ES-I3 (cell line): ENCODE results near the gene NR0B1.

Experiments
- H3K36me3 ChIP-seq: 2 replicates; pipeline ENCODE4 v1.6.1; 2013; ENCODE audit warnings: mild to moderate bottlenecking, low read length, control low read depth, moderate library complexity; ENCODE audit not compliant: insufficient read depth
- H3K4me1 ChIP-seq: 2 replicates; pipeline ENCODE4 v1.6.1; 2013; ENCODE audit warnings: mild to moderate bottlenecking, control low read depth, low read length; ENCODE audit not compliant: insufficient read depth
- H3K9ac ChIP-seq: 2 replicates; pipeline ENCODE4 v1.6.1; 2013; ENCODE audit warnings: low read depth, mild to moderate bottlenecking, low read length, moderate library complexity
- H3K9me3 ChIP-seq: 2 replicates; pipeline ENCODE4 v1.6.1; 2013; ENCODE audit warnings: mild to moderate bottlenecking, low read length, moderate library complexity; ENCODE audit not compliant: control insufficient read depth, insufficient read depth

The NR0B1 gene, protein sequence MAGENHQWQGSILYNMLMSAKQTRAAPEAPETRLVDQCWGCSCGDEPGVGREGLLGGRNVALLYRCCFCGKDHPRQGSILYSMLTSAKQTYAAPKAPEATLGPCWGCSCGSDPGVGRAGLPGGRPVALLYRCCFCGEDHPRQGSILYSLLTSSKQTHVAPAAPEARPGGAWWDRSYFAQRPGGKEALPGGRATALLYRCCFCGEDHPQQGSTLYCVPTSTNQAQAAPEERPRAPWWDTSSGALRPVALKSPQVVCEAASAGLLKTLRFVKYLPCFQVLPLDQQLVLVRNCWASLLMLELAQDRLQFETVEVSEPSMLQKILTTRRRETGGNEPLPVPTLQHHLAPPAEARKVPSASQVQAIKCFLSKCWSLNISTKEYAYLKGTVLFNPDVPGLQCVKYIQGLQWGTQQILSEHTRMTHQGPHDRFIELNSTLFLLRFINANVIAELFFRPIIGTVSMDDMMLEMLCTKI

DNA sequence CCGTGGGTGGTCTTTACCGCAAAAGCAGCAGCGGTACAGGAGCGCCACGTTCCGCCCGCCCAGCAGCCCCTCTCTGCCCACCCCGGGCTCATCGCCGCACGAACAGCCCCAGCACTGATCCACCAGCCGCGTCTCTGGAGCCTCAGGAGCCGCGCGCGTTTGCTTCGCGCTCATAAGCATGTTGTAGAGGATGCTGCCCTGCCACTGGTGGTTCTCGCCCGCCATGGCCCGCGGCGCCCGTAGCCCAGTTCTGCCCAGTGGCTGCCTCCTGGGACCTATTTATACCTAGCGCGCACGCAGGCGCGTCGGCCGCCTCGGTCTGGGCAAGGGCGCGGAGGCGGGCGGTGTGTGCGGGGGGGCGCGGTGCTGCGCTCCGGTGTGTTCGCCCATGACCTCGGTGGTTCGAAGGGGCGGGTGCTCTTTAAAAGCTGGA is at the start of gene NR0B1:
TSS of gene NR0B1 (minus strand) at position 252 of the 433 bp plus-strand sequence. CDS start at position 225, 27 bp downstream.
- peak within 1 kb of the TSS; percentile 65 for H3K9ac ChIP-seq
- H3K4me1 ChIP-seq = no peaks in the 10 kb centered on the region; the same call in 1 of the 2 replicates
- H3K9me3 ChIP-seq = no peaks in the 10 kb centered on the region
- H3K36me3 ChIP-seq = no peaks in the 10 kb centered on the region

DNA sequence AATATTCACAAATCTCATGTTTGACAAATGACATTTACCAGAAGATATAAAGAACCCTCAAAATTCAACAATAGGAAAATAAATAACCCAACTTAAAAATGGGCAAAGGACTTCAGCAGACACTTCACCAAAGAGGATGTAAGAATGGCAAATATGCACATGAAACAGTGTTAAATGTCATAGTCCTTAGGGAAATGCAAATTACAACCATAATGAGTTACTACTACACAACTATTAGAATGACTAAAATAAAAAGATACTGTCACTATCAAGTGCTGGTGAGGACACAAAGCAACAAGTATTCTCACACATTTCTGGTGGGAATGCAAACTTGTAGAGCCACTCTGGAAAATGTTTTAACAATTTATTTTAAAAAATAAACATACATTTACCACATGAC is 40.8 kb upstream of the NR0B1 start:
- peaks cover 2% of the 10 kb centered on the region for H3K9me3 ChIP-seq

DNA sequence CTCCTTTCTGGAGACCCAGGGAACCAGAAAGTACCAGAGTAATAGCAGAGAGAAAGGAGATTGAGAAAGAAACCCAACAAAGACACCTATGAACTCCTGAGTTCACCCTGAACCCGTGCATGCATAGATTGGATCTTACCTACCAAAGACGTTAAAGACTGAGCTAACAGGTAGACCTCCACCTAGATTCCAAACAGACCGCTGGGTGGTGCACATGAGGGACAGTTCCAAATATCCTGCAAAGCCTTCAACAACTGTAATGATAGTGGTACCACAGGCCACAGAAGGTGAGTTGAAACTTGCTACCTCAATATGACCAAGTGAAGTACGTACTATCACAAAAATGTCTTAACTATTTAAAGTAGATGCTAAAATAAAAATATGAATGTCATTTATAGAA is 34.0 kb upstream of the NR0B1 start:
- Histone ChIP-seq H3K4me1 (no peaks in the 10 kb centered on the region), H3K36me3 (no peaks in the 10 kb centered on the region), H3K9me3 (no peaks in the 10 kb centered on the region), H3K9ac (no peak overlapping the region)

More for the DNA sequence above, 40.8 kb upstream of the NR0B1 start:
- Histone ChIP-seq H3K4me1 (no peaks in the 10 kb centered on the region), H3K9ac (no peak overlapping the region), H3K36me3 (no peaks in the 10 kb centered on the region)

DNA sequence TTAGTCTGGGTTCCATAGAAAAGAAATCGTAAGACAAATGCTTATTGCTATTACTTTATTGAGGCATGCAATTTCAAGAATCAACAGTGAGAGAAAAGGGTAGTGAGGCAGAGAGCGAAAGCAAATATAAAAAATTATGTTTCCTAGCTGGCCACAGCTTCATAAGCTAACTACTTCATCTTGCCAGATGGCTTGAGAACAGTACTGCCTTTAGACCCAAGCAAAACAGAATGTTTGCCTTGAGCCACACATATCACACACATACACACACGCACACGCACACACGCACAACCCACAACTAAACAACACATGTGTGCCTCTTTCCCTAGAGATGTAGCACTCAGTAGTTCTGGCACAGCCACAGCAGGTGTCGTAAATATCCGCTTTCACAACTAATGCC is 31.6 kb upstream of the NR0B1 start:
- Histone ChIP-seq H3K9ac (no peak overlapping the region), H3K9me3 (no peaks in the 10 kb centered on the region), H3K4me1 (no peaks in the 10 kb centered on the region), H3K36me3 (no peaks in the 10 kb centered on the region)

DNA sequence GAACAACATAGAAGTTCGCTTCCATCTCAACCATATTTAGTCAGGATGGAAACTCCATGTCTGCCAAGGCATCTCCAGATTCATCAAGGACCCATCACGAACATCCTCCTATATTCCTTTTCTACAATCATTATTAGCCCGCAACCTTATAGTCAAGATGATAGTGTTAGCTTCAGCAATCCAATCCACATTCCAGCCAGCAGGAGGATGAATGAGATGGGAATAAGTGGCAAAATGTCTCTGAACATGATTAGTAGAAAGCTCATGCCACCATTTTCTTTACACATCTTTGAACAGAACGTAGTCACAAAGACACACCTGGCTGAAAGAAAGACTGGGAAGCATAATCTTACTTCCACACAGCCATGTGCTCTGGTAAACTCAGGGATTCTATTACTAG is 18.6 kb upstream of the NR0B1 start:
- H3K36me3 ChIP-seq = no peaks in the 10 kb centered on the region
- H3K9me3 ChIP-seq = no peaks in the 10 kb centered on the region
- no peak overlapping the region for H3K9ac ChIP-seq
- H3K4me1 ChIP-seq = no peaks in the 10 kb centered on the region

DNA sequence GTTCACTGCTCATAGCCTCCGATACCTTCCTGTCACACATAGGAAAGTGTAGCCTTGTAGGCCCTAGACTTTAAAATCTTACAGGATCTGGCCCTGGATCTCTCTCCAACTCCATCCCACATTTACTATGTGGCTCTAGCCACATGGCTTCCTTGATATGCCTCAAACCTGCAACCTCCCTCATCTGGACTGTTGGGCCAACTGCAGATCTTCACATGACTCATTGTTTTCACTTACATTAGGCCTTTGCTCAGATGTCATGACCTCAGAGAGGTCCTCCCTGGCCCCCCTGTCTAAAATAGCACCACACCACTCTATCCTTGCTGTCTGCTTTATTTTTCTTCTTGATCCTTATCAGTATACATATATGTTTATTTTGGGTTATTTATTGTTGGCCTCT is 8.1 kb upstream of the NR0B1 start:
- H3K9me3 ChIP-seq = no peaks in the 10 kb centered on the region
- no peak overlapping the region for H3K9ac ChIP-seq
- H3K36me3 ChIP-seq = no peaks in the 10 kb centered on the region
- H3K4me1 ChIP-seq = no peaks in the 10 kb centered on the region

DNA sequence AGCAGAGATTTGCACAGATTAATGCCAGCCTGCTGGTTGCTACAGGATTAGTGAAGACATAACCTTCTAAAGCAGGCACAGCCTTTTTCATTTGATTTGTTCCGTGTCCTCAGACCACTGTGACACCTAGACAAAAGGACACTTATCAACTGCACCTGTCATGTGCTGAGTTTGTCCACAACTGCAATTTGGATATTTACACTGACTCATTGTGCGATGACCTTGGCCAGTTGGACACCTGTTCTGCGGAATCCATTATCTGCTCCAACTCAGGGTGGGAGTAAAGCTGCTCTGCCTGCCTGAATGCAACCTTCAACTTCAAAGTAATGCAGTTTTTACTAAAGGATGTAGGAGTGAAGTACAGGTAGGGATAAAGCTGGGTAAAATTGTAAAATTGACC is 4.1 kb upstream of the NR0B1 start:
- Histone ChIP-seq H3K9ac (no peak overlapping the region), H3K36me3 (no peaks in the 10 kb centered on the region), H3K4me1 (no peaks in the 10 kb centered on the region), H3K9me3 (no peaks in the 10 kb centered on the region)

DNA sequence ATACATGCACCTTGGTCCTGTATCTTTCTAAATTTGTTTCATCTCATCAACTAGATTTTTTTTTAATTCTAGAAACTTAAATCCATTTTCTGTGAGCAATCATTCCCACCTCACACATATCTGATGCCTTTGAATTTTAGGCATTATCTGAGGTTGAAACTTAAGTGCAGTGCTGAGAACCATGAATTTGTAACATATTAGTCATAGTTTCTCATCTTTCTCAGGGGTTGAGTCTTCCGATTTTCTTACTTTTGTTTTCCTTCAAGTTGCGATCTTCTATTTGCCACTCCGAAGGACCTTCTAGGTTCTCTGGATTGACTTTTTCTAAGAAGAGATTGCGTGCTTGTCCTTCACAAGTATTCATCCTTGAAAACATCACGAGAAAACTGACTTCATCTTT is 3.7 kb upstream of the NR0B1 start:
- Histone ChIP-seq H3K9ac (no peak overlapping the region), H3K4me1 (no peaks in the 10 kb centered on the region; the same call in 1 of the 2 replicates), H3K36me3 (no peaks in the 10 kb centered on the region), H3K9me3 (no peaks in the 10 kb centered on the region)

DNA sequence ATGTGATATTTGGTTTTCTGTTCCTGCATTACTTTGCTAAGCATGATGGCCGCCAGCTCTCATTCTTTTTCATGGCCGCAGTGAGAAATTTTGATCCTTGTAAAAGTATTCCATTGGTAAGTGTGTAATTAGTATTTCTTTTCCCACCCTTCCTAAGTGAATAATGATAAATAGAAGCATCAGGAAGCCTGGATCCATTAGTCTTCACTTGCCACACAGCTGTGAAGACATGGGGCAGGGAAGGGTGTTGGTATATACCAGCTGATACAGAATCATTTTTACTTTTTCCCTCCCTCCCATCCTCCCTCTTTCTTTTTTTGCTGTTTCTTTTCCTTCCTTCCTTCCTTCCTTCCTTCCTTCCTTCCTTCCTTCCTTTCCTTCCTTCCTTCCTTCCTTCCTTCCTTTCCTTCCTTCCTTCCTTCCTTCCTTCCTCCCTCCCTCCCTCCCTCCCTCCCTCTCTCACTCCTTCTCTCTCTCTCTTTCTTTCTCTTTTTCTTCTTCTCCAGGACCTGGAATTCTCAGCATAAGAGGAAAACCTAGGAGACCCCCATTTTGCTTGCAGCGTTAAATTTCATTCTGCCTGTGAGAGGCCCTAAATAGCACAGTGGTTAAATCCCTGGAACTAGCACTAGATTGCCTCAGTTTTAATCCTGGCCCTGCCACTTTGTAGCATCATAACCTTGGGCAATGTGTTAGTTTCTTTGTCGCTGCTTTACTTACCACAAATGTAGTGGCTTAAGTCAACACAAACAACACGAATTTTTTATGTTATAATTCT is 1.4 kb upstream of the NR0B1 start:
- Histone ChIP-seq H3K4me1 (no peaks in the 10 kb centered on the region; the same call in 1 of the 2 replicates), H3K9me3 (no peaks in the 10 kb centered on the region), H3K9ac (no peak overlapping the region), H3K36me3 (no peaks in the 10 kb centered on the region)

DNA sequence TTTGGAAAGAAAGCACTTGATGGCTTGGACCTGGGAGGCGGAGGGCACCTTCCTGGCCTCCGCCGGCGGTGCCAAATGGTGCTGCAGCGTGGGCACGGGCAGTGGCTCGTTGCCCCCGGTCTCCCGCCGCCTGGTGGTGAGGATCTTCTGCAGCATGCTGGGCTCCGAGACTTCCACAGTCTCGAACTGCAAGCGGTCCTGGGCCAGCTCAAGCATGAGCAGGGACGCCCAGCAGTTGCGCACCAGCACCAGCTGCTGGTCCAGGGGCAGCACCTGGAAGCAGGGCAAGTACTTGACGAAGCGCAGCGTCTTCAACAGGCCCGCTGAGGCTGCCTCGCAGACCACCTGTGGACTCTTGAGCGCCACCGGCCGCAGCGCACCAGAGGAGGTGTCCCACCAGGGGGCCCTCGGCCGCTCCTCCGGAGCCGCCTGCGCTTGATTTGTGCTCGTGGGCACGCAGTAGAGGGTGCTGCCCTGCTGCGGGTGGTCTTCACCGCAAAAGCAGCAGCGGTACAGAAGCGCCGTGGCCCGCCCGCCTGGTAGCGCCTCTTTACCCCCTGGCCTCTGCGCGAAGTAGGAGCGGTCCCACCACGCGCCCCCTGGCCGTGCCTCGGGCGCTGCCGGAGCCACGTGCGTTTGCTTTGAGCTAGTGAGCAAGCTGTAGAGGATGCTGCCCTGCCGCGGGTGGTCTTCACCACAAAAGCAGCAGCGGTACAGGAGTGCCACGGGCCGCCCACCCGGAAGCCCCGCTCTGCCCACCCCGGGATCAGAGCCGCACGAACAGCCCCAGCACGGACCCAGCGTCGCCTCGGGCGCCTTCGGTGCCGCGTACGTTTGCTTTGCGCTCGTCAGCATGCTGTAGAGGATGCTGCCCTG is 689 bp downstream of the NR0B1 start:
- Histone ChIP-seq H3K9ac (peak overlapping the region; percentile 65), H3K4me1 (no peaks in the 10 kb centered on the region; the same call in 1 of the 2 replicates), H3K36me3 (no peaks in the 10 kb centered on the region), H3K9me3 (no peaks in the 10 kb centered on the region)

DNA sequence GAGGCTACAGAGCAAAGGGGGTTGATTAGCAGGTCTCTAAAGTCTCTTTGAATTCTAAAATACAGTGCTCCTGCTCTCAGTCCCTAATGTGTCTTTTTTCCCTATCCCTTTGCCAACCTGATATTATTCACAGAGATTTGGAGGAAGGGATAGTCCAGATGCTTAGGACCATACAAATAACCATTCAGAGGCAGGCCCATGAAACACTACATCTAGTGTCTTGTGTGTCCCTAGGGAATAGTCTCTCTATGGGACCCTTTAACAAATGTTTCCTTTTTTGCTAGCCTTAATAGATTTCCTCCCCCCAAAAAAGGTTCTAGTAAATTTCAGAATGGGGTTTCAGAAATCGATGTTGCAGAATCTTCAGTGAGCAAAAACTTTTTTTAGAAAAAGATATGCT is 1.7 kb downstream of the NR0B1 start:
- H3K4me1 ChIP-seq = peaks cover 10% of the 10 kb centered on the region
- H3K36me3 ChIP-seq = no peaks in the 10 kb centered on the region
- no peaks in the 10 kb centered on the region for H3K9me3 ChIP-seq
- peak overlapping the region; percentile 65; the same call in 1 of the 2 replicates for H3K9ac ChIP-seq

DNA sequence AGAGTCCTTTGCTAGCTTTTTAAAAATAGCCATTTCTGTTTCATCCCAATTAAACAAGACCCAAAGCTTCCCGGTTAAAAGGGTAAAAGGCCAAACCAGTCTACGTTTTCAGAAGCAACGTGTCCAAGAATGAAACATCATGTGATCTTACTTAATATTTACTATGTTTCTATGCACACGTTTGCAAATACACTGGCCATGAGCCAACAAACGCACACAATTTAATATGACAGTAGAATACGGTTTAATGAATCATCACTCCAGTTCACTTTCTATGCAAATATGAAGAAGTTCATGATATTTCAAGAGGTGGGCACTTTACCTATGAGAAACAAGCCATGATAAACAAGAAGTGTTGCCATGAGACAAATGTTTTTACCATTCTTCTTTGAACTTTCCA is 4.3 kb downstream of the NR0B1 start:
- Histone ChIP-seq H3K36me3 (no peaks in the 10 kb centered on the region), H3K9ac (no peak overlapping the region), H3K9me3 (no peaks in the 10 kb centered on the region), H3K4me1 (peaks cover 14% of the 10 kb centered on the region)

DNA sequence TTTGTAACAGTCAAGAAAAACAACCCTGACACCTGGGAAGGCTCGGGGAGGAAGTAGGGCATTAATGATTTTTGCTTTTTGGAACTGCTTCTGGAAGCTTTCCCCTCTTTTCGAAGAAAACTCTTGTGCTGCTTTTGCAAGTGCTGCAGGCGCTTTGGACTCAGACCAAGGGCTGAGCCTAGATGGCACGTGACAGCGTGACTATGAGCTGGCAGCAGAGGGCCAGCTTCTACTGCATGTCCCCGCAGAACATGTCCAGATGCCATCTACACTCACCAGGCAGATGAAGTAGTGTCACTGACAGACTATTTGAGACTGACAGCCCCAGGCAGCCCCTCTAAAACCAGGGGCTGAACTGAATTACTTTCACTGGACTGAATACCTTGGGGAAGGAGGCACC is 6.2 kb downstream of the NR0B1 start:
- peaks cover 14% of the 10 kb centered on the region for H3K4me1 ChIP-seq
- H3K36me3 ChIP-seq = no peaks in the 10 kb centered on the region
- H3K9ac ChIP-seq = no peak overlapping the region

DNA sequence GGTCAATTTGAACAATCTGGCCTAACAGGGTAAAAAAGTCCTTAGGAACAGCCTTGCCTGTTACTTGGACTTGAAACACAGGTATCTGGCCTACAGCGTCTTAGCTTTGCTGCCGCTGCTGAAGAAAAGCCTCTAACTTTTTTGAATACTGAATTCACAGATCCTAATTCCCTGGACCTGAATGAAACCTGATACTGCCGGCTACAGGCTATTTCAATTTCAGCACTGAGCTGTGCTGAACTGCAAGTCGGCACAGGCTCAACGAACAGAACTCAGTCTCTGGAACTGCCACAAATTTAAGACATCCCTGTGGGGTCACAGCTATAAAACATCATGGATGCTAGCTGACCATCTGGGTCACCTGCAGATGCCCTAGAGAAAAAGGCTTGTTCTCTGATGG is 7.2 kb downstream of the NR0B1 start:
- Histone ChIP-seq H3K9ac (no peak overlapping the region), H3K36me3 (no peaks in the 10 kb centered on the region), H3K9me3 (no peaks in the 10 kb centered on the region), H3K4me1 (peaks cover 14% of the 10 kb centered on the region)

More for the DNA sequence above, 6.2 kb downstream of the NR0B1 start:
- no peaks in the 10 kb centered on the region for H3K9me3 ChIP-seq
